Measurements from ENCODE around the gene SLC39A11.

SLC39A11 gene

GRCh38 chr17:72804949-72805707 lies 287.4 kb downstream of the SLC39A11 start:
- Histone ChIP-seq H3K4me3 (ENCODE audit: low read depth in 1 of 5, low read length in 5 of 5) (no peak overlapping the region), H3K36me3 (ENCODE audit: control insufficient read depth in 5 of 5, insufficient read depth in 5 of 5, low read length in 5 of 5) (peaks cover 0 to 4% (median 0%) of the 10 kb centered on the region in 5 donors), H3K9me3 (ENCODE audit: control insufficient read depth in 5 of 5, low read length in 5 of 5) (peaks cover 0 to 11% (median 8%) of the 10 kb centered on the region in 5 donors), H3K4me1 (ENCODE audit: control insufficient read depth in 5 of 5, insufficient read depth in 5 of 5, low read length in 5 of 5) (no peaks in the 10 kb centered on the region), H3K27me3 (ENCODE audit: control insufficient read depth in 5 of 5, insufficient read depth in 4 of 5, low read length in 5 of 5) (no peaks in the 10 kb centered on the region), H3K9ac (ENCODE audit: low read length in 5 of 5) (no peak overlapping the region), H3K27ac (ENCODE audit: low read depth, low read length) (no peak overlapping the region)

- no peak overlapping the region for H3K4me3 ChIP-seq (ENCODE audit: low read depth in 1 of 5, low read length in 5 of 5)
- no peaks in the 10 kb centered on the region for H3K4me1 ChIP-seq (ENCODE audit: control insufficient read depth in 5 of 5, insufficient read depth in 5 of 5, low read length in 5 of 5)
- H3K36me3 ChIP-seq (ENCODE audit: control insufficient read depth in 5 of 5, insufficient read depth in 5 of 5, low read length in 5 of 5) = peaks cover 0 to 10% (median 0%) of the 10 kb centered on the region in 5 donors
- no peak overlapping the region for H3K9ac ChIP-seq (ENCODE audit: low read length in 5 of 5)
- H3K27ac ChIP-seq (ENCODE audit: low read depth, low read length) = no peak overlapping the region
- peaks cover 0 to 17% (median 13%) of the 10 kb centered on the region in 5 donors for H3K9me3 ChIP-seq (ENCODE audit: control insufficient read depth in 5 of 5, low read length in 5 of 5)
- H3K27me3 ChIP-seq (ENCODE audit: control insufficient read depth in 5 of 5, insufficient read depth in 4 of 5, low read length in 5 of 5) = no peaks in the 10 kb centered on the region
These were observed 289.8 kb downstream of the SLC39A11 start for GRCh38 chr17:72802726-72803125.

- Histone ChIP-seq H3K27me3 (ENCODE audit: control insufficient read depth in 5 of 5, insufficient read depth in 4 of 5, low read length in 5 of 5) (no peaks in the 10 kb centered on the region), H3K27ac (ENCODE audit: low read depth, low read length) (no peak overlapping the region), H3K36me3 (ENCODE audit: control insufficient read depth in 5 of 5, insufficient read depth in 5 of 5, low read length in 5 of 5) (peaks cover 0 to 21% (median 8%) of the 10 kb centered on the region in 5 donors), H3K4me1 (ENCODE audit: control insufficient read depth in 5 of 5, insufficient read depth in 5 of 5, low read length in 5 of 5) (no peaks in the 10 kb centered on the region), H3K9me3 (ENCODE audit: control insufficient read depth in 5 of 5, low read length in 5 of 5) (peaks cover 2 to 47% (median 30%) of the 10 kb centered on the region in 5 donors), H3K9ac (ENCODE audit: low read length in 5 of 5) (no peak overlapping the region), H3K4me3 (ENCODE audit: low read depth in 1 of 5, low read length in 5 of 5) (no peak overlapping the region)
These were observed 295.3 kb downstream of the SLC39A11 start for GRCh38 chr17:72797142-72797541.

- no peak overlapping the region for H3K27ac ChIP-seq (ENCODE audit: low read depth, low read length)
- peaks cover 0 to 20% (median 11%) of the 10 kb centered on the region in 5 donors for H3K36me3 ChIP-seq (ENCODE audit: control insufficient read depth in 5 of 5, insufficient read depth in 5 of 5, low read length in 5 of 5)
- H3K4me3 ChIP-seq (ENCODE audit: low read depth in 1 of 5, low read length in 5 of 5) = no peak overlapping the region
- H3K4me1 ChIP-seq (ENCODE audit: control insufficient read depth in 5 of 5, insufficient read depth in 5 of 5, low read length in 5 of 5) = no peaks in the 10 kb centered on the region
- H3K9ac ChIP-seq (ENCODE audit: low read length in 5 of 5) = no peak overlapping the region
- H3K9me3 ChIP-seq (ENCODE audit: control insufficient read depth in 5 of 5, low read length in 5 of 5) = peaks cover 2 to 46% (median 27%) of the 10 kb centered on the region in 5 donors
- H3K27me3 ChIP-seq (ENCODE audit: control insufficient read depth in 5 of 5, insufficient read depth in 4 of 5, low read length in 5 of 5) = no peaks in the 10 kb centered on the region
These were observed 296.5 kb downstream of the SLC39A11 start for GRCh38 chr17:72795941-72796340.

- no peak overlapping the region for H3K27ac ChIP-seq (ENCODE audit: low read depth, low read length)
- no peaks in the 10 kb centered on the region for H3K27me3 ChIP-seq (ENCODE audit: control insufficient read depth in 5 of 5, insufficient read depth in 4 of 5, low read length in 5 of 5)
- H3K4me1 ChIP-seq (ENCODE audit: control insufficient read depth in 5 of 5, insufficient read depth in 5 of 5, low read length in 5 of 5) = no peaks in the 10 kb centered on the region
- H3K4me3 ChIP-seq (ENCODE audit: low read depth in 1 of 5, low read length in 5 of 5) = no peak overlapping the region
- H3K9ac ChIP-seq (ENCODE audit: low read length in 5 of 5) = no peak overlapping the region
- peaks cover 0 to 22% (median 11%) of the 10 kb centered on the region in 5 donors for H3K36me3 ChIP-seq (ENCODE audit: control insufficient read depth in 5 of 5, insufficient read depth in 5 of 5, low read length in 5 of 5)
- peaks cover 2 to 37% (median 20%) of the 10 kb centered on the region in 5 donors for H3K9me3 ChIP-seq (ENCODE audit: control insufficient read depth in 5 of 5, low read length in 5 of 5)
These were observed 298.3 kb downstream of the SLC39A11 start for GRCh38 chr17:72794152-72794551.

GRCh38 chr17:72792771-72793170 lies 299.7 kb downstream of the SLC39A11 start:
- H3K4me3 ChIP-seq (ENCODE audit: low read depth in 1 of 5, low read length in 5 of 5) = no peak overlapping the region
- H3K27ac ChIP-seq (ENCODE audit: low read depth, low read length) = no peak overlapping the region
- no peaks in the 10 kb centered on the region for H3K27me3 ChIP-seq (ENCODE audit: control insufficient read depth in 5 of 5, insufficient read depth in 4 of 5, low read length in 5 of 5)
- H3K4me1 ChIP-seq (ENCODE audit: control insufficient read depth in 5 of 5, insufficient read depth in 5 of 5, low read length in 5 of 5) = no peaks in the 10 kb centered on the region
- no peak overlapping the region for H3K9ac ChIP-seq (ENCODE audit: low read length in 5 of 5)
- H3K9me3 ChIP-seq (ENCODE audit: control insufficient read depth in 5 of 5, low read length in 5 of 5) = peaks cover 2 to 34% (median 17%) of the 10 kb centered on the region in 5 donors
- H3K36me3 ChIP-seq (ENCODE audit: control insufficient read depth in 5 of 5, insufficient read depth in 5 of 5, low read length in 5 of 5) = peaks cover 0 to 17% (median 11%) of the 10 kb centered on the region in 5 donors

- Histone ChIP-seq H3K4me3 (ENCODE audit: low read depth in 1 of 5, low read length in 5 of 5) (no peak overlapping the region), H3K27ac (ENCODE audit: low read depth, low read length) (no peak overlapping the region), H3K9ac (ENCODE audit: low read length in 5 of 5) (no peak overlapping the region), H3K27me3 (ENCODE audit: control insufficient read depth in 5 of 5, insufficient read depth in 4 of 5, low read length in 5 of 5) (no peaks in the 10 kb centered on the region), H3K4me1 (ENCODE audit: control insufficient read depth in 5 of 5, insufficient read depth in 5 of 5, low read length in 5 of 5) (no peaks in the 10 kb centered on the region), H3K36me3 (ENCODE audit: control insufficient read depth in 5 of 5, insufficient read depth in 5 of 5, low read length in 5 of 5) (peaks cover 0 to 12% (median 9%) of the 10 kb centered on the region in 5 donors), H3K9me3 (ENCODE audit: control insufficient read depth in 5 of 5, low read length in 5 of 5) (peaks cover 2 to 28% (median 17%) of the 10 kb centered on the region in 5 donors)
These were observed 302.3 kb downstream of the SLC39A11 start for GRCh38 chr17:72790190-72790589.

- H3K4me1 ChIP-seq (ENCODE audit: control insufficient read depth in 5 of 5, insufficient read depth in 5 of 5, low read length in 5 of 5) = no peaks in the 10 kb centered on the region
- H3K27ac ChIP-seq (ENCODE audit: low read depth, low read length) = no peak overlapping the region
- H3K4me3 ChIP-seq (ENCODE audit: low read depth in 1 of 5, low read length in 5 of 5) = no peak overlapping the region
- H3K9me3 ChIP-seq (ENCODE audit: control insufficient read depth in 5 of 5, low read length in 5 of 5) = peaks cover 0 to 23% (median 14%) of the 10 kb centered on the region in 5 donors
- no peaks in the 10 kb centered on the region for H3K27me3 ChIP-seq (ENCODE audit: control insufficient read depth in 5 of 5, insufficient read depth in 4 of 5, low read length in 5 of 5)
- peaks cover 0 to 11% (median 7%) of the 10 kb centered on the region in 5 donors for H3K36me3 ChIP-seq (ENCODE audit: control insufficient read depth in 5 of 5, insufficient read depth in 5 of 5, low read length in 5 of 5)
- H3K9ac ChIP-seq (ENCODE audit: low read length in 5 of 5) = no peak overlapping the region
These were observed 302.8 kb downstream of the SLC39A11 start for GRCh38 chr17:72789711-72790110.

GRCh38 chr17:72788950-72789585 lies 303.4 kb downstream of the SLC39A11 start:
- Histone ChIP-seq H3K9me3 (ENCODE audit: control insufficient read depth in 5 of 5, low read length in 5 of 5) (peaks cover 0 to 17% (median 8%) of the 10 kb centered on the region in 5 donors), H3K36me3 (ENCODE audit: control insufficient read depth in 5 of 5, insufficient read depth in 5 of 5, low read length in 5 of 5) (peaks cover 0 to 10% (median 6%) of the 10 kb centered on the region in 5 donors), H3K27ac (ENCODE audit: low read depth, low read length) (no peak overlapping the region), H3K9ac (ENCODE audit: low read length in 5 of 5) (no peak overlapping the region), H3K27me3 (ENCODE audit: control insufficient read depth in 5 of 5, insufficient read depth in 4 of 5, low read length in 5 of 5) (no peaks in the 10 kb centered on the region), H3K4me3 (ENCODE audit: low read depth in 1 of 5, low read length in 5 of 5) (no peak overlapping the region), H3K4me1 (ENCODE audit: control insufficient read depth in 5 of 5, insufficient read depth in 5 of 5, low read length in 5 of 5) (no peaks in the 10 kb centered on the region)

GRCh38 chr17:72786209-72786608 lies 306.3 kb downstream of the SLC39A11 start:
- H3K4me3 ChIP-seq (ENCODE audit: low read depth in 1 of 5, low read length in 5 of 5) = no peak overlapping the region
- H3K27ac ChIP-seq (ENCODE audit: low read depth, low read length) = no peak overlapping the region
- H3K9ac ChIP-seq (ENCODE audit: low read length in 5 of 5) = no peak overlapping the region
- H3K9me3 ChIP-seq (ENCODE audit: control insufficient read depth in 5 of 5, low read length in 5 of 5) = no peaks in the 10 kb centered on the region
- H3K27me3 ChIP-seq (ENCODE audit: control insufficient read depth in 5 of 5, insufficient read depth in 4 of 5, low read length in 5 of 5) = no peaks in the 10 kb centered on the region
- H3K4me1 ChIP-seq (ENCODE audit: control insufficient read depth in 5 of 5, insufficient read depth in 5 of 5, low read length in 5 of 5) = no peaks in the 10 kb centered on the region
- H3K36me3 ChIP-seq (ENCODE audit: control insufficient read depth in 5 of 5, insufficient read depth in 5 of 5, low read length in 5 of 5) = peaks cover 0 to 2% (median 0%) of the 10 kb centered on the region in 5 donors

Data from subcutaneous abdominal adipose tissue (tissue), 5 donors.